Amygdala (tissue), 56 donors: ENCODE measurements around the gene ADAMTS8.

ENCODE experiments used
- DNase-seq, 56 donors: peaks; one replicate each; lab custom pipeline; 2025; lab: John Stamatoyannopoulos, UW

ADAMTS8 gene

DNA sequence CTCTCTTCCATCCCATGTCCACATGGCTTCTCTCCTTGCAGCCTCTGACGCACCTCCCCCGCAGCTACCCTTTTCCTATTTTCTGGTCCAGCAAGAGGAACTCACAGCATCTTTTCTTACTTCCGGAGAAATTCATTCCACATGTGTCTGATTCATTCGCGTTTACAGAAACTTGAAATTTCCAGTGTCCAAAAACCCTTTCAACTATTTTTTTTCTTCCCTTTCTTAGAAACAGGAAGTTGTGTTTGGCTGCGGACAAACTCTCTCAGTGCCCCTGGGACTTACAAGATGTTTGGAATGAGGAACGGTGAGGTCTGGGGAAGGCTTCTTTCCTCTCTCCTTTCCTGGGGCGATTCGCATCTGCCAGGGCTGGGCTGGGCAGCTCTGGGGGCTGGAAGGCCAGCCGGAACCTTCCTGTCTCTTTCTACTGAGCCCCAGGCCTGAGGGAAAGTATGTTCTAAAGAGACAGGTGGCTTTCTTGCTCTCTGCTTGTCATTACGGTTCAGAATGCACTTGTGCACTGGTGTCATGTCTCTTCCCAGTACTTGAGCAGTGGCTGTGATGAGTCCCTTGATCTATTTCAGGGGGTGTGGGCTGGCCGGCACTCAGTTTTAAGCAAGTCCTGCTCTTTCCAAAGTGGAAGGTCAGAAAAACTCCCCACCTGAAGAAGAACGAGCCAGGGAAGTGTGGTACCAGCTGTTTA is 27.5 kb downstream of the ADAMTS8 start:
- no peak for DNase-seq

DNA sequence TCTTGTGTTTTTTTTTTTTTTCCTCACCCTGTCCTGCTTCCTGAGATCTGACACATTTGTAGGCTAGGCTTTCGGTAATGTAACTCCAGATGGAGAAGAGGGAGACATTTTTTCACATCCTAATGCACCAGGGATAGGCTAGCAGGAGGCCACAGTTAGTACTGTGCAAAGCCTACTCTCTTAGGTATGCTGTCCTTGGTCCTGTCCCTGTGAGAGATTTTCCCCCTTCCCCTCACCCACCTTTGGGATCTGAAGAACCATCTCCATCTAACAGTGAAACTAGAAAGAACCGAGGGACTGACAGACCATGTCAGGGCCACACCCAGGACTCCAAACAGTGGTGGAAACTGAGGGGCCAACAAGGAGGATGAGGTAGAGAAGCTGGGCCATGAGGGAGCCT is 29.2 kb downstream of the ADAMTS8 start:
- no peak for DNase-seq

DNA sequence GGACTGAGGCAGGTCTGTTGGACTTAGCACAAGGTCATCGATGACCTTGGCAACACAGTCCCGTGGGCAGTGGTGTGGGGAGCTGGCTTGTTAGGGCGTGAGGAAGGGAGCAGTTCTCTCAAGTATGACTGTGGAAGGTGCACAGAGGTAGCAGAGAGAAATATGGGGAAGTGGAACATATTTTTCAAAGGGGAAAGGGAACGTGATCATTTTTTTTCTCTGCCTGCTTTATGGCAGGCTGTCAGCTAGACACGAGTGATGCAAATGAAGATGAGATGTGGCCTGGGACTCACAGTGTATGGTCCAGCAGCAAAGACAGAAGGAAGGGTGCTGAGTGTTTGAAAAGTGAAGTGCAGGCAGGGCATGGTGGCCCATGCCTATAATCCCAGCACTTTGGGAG is 30.6 kb downstream of the ADAMTS8 start:
- DNase-seq: no peak

DNA sequence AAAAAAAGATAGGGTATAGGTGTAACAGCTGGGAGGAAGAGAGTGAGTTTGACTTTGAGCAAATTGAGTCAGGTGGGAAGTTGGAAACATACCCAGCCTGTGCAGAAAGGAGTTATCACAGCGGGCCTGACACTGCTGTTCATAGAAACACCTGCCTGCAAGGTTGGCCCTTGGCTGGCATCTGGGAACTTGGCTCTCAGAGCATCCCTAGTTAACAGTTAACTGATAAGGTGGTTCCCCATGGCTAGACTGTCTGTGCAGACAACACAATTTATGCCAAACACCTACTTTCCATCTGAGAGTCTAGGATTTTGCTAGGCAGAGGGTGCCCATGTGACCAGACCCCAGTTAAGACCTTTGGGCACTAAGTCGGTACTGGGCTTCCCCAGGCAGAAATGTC is 31.4 kb downstream of the ADAMTS8 start:
- DNase-seq: no peak

DNA sequence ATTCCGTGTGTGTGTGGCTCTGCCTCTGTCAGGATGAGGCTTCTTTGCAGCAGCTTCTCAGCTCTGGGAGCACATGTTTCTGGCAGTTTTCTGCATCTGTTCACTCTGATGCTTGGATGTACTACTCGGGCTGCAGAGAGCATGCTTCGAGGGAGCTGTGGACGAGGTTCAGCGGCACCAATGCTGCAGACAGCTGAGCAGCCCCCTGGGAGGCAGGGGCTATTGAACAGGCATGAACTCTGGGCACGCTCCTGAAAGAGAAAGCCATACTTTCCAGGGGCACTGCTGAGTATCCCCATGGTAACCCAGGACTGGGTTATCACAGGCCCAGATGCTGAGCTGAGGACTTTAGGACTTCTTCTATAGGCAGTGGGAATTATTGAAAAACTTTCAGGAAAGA is 33.8 kb downstream of the ADAMTS8 start:
- no peak for DNase-seq

DNA sequence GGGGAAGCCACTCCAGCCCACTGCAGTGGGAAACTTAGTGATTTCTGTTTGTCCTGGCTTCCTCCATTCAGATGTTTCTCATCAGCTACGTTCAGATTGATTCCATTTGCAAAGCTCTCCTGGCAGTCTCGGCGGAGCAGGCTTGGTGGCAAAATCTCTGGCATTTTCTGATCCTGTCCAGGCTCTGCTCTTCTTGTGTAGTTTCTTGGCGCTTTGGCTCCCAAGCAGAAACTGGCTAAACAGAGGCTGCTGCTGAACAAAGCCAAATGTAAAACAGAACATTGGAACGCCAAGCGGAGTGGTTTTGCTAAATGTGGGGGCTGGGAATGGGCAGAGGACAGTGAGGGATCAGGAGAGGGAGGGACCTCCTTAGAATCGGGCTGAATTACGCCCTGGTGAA is 36.7 kb downstream of the ADAMTS8 start:
- DNase-seq: peak in 1 of 56 donors; percentile 6

DNA sequence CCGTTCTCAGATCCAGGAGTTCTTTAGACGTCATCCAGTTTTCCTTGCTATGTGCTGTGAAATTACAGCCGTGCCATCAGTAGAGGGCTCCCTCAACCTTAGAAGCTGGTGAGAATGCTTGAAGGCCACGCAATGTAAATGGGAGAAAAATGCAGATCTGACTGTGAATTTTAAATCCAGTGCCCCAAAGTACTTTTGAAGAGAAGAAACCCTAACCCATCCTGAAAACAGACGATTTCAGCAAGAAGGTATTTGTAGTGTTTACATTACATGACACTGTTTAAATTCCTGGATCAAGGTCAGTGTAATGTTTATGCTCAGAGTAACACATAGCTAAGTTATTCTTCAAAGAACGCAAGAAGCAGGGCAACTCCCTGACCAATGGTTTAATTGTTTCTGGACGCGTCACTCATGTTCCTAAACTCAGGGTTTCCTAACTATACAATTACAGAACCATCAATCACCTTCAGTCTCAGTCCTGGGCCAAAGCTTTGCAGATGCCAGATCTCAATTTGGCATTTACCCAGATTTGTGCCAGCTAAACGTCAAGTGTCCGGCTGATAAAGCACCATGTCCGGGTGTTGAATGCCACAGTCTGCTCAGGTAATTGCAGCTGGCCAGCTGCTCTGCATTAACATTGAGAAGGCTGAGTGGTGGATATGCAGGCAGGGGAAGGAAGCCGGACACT is 38.2 kb downstream of the ADAMTS8 start:
- DNase-seq: peak in 37 of 56 donors; percentile 5 to 73 (median 23)

- no peak for DNase-seq
These were observed 39.0 kb downstream of the ADAMTS8 start for GRCh38 chr11:130389335-130389935.

DNA sequence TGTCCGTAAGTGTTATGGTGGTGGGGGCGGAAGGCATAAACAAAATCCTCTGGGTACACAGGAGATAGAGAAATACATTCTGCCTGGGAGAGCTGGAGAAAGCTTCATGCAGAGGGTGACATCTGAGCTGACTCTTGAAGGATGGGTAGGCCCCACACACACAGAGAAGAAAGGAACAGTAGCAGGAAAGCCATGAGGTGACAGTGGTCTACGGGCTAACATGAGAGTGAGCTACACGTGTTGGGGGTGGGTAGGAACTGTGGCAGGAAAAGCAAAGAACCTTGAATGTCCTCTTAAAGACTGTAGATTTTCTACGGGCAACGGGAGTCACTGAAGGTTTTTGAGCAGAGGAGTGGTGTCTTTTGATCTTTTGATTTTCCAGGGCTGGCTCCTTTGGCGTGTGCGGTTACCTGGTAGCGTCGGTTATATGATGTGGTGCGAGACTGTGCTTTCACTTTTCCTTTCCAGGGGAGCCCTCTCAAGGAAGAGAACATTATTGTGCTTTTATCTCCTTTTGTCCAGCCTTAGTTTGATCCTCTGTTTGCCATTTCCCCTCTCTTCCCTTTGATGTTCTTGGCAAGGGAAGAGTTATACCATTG is 39.7 kb downstream of the ADAMTS8 start:
- DNase-seq: no peak

- DNase-seq: no peak
These were observed 42.4 kb downstream of the ADAMTS8 start for GRCh38 chr11:130386056-130386455.

DNA sequence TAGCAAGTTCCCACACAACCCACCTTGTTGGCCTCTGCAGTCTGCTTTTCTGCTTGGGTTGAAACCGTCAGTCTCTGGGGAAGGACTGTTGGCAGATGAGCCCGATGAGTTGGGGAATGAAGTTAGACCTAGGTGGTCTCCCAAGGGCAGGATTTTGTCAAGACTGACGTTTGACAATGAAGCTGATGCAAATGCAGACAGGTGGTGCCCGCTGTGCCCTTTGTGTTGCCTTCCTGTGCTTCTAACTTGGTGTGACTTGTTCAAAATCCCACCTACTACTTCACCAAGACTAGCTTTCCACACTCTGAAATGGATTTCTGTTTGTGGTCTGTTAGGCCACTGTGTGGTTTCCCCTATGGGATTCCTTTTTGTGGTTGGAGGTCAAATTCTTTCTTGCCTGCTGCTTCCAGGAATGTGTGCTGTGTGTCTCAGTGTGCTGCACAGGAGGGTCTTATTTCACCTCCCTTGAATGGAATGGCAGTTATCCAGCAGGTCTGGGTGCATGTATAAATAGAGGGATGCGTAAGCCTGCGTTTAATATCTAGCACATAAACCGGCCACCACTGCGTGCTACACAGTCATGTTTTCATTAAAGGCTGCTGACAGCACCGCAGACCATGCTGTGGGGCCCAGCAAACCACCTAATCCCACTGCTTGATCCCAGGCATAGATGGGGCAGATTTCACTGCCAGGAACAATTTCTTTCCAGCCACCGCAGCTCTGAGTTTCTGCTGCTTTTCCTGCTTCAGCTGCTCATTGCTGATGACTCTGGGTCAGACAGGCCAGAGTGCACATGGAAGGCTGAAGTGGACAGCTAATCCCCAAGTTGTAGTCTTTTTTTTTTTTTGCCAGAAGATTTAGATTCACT is 44.8 kb downstream of the ADAMTS8 start:
- DNase-seq: no peak

DNA sequence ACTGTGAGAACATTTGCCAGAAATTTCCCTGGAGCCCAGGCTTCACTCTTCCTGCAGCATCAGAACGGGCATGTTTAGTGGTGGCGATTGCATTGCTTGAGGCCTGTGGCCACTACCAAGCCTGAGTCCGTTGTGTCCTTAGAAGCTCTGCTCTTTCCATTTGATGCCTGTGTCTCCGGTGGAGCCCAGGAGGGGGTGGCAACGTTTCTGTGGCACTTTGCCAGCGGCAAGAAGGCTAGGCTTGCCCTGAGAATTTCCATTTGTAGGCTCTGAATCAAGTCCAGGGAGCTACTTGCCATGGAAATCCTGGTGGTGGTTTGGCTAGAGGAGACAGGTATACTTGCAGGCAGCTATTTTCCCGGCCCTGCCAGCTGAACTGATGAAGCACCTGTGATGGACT is 47.1 kb downstream of the ADAMTS8 start:
- peak in 1 of 56 donors; percentile 6 for DNase-seq

- no peak for DNase-seq
These were observed 47.6 kb downstream of the ADAMTS8 start for GRCh38 chr11:130380778-130381177.

DNA sequence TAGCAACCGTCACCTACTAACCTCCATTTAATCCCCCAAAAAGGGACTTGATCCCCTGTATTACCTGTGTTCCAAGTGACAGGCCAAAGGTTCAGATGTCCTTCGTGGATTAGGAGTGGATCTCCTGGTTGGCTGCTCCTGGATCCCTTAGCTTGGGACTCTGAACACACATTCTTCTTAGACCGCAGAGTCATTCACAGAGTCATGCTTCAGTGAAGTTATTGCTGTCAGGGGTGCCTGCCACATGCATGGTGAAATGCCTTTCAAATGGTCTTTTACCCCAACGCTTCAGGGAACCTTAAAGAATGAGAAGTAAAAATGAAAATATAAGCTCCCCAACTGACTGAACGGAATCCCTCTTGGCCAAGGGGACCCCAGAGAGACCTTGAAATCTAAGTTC is 49.1 kb downstream of the ADAMTS8 start:
- no peak for DNase-seq

DNA sequence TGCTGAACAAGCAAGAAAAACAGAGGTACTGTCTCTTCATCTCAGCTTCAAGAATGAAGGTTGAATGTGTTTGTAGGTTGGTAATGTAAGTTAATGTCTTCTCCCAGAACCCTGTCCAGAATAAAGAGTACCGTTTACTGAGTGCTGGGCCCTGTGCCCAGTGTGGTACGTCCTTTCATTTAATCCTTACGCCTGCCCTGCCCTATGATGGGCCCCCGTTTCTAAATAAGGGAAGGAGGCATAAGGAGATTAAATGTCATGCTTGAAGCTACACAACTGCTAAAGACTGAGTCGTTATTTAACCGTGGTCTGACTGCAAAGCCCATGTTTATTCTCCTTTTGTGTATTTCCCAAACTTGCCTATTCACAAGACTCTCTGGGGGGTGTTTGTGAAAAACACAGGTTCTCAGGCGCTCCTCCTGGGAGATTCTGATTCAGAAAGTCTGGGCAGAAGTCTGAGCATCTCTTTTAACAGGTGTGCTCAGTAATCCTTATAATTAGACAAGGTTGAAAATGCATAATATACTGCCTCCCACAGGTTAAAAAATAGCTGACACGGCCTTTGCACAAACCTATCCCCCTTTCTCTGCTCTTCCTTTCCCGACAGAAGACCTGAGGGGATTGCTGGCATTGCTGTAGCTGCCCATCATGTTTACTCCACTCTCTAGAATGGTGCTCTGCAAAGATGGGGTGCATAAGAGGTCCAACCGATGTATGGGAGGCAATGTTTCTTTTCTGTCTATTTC is 57.4 kb downstream of the ADAMTS8 start:
- no peak for DNase-seq

- peak in 33 of 56 donors; percentile 3 to 80 (median 40) for DNase-seq
These were observed 58.7 kb downstream of the ADAMTS8 start for GRCh38 chr11:130369713-130370112.

GRCh38 chr11:130369141-130369691 is 59.2 kb downstream of the ADAMTS8 start:
- peak in 49 of 56 donors; percentile 12 to 80 (median 52) for DNase-seq

- DNase-seq: no peak
These were observed 69.0 kb downstream of the ADAMTS8 start for GRCh38 chr11:130359419-130359818.

DNA sequence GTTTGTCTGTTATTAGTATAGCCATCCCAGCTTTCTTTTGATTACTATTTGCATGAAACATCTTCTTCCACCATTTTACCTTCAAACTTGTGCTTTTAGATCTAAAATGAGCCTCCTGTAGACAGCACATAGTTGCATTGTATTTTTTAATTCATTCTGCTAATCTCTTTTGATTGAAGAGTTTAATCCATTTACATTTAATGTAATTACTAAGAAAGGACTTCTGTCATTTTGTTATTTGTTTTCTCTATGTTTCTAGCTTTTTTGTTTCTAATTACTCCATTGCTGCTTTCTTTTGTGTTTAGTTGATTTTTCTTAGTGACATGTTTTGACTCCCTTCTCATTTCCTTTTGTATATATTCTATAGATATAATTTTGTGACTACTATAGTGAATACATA is 70.0 kb downstream of the ADAMTS8 start:
- DNase-seq: no peak
